NCI-H774 (cell line): ENCODE results near the gene SNCA.

ENCODE experiments used
- DNase-seq: peaks from one replicate; lab custom pipeline; 2025; lab: John Stamatoyannopoulos, UW

SNCA gene

GRCh38 chr4:89836897-89837384 lies at the start of gene SNCA:
Gene SNCA, minus strand, starts transcription at chr4:89837161. Its CDS starts 1,494 bp downstream, at chr4:89835667.
- peak; percentile 16 for DNase-seq

DNA sequence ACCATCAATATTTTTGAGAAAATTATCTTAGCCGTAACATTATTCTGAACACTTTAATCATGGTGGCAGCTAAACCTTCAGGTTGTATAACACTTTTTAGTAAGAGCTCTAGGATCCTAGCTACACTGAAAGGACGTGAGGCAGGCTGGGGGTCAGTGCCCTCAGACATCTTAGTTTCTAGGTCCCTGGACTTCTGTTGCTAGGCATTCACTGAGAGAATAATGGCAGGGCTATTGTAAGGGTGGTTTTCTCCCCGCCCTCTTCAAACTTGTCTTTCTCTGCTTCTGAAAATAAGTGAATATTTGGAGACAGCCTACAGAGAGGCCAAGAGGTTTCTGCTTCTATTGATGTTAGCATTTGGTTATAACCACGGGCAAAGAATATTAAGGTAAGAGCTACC lies 42.3 kb upstream of the SNCA start:
- no peak for DNase-seq

DNA sequence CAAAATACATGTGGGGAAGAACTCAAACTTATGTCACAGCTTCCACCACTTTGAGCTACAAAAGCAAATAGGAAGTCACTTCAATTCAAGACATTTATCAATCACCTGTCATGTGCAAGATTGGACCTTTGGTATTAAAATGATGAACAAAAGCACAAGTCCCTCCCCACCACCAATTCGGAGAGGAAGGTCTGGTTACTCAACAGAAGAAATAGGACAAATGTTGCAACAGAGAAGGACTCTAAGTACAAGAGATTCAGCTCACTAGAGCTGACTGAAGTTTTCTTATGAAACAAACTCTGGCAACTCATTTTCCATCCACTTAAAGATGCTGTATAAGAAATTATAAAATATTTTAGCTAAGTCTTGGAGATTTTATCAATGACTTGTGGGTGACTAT lies 41.6 kb upstream of the SNCA start:
- DNase-seq: no peak

DNA sequence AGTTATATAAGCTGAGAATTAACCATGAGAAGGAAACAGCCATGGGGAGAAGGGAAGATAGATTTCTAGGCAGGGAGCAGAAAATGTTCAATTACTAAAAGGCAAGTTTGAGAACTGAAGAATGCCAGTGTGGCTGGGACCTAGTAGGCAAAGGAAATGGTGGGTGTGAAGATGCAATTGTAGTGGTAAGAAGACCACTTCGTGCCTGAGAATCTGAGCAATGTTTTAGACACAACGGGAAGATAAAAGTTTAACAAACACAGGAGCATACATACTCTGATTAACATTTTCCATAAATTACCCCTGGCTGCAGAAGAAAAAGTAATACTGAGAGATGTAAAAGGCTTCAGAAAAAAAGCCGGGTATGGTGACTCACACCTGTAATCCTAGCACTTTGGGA lies 39.6 kb upstream of the SNCA start:
- no peak for DNase-seq

DNA sequence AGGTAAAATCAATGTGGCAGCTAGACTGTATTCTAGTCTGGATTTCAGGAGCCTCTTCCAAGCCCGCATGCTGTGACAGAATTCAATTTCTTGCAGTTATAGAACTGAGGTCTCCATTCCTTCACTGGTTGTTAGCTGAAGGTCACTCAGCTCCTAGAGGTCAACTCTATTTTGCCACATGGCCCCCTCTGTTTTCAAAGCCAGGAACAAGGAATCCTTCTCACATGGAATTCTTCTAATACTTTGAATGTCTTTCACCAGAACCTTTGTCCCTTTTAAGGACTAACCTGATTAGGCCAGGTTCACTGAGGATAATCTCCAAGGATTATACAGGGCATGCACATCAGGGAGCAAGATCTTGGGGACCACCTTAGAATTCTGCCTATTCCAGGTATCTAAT lies 34.2 kb upstream of the SNCA start:
- DNase-seq: no peak

DNA sequence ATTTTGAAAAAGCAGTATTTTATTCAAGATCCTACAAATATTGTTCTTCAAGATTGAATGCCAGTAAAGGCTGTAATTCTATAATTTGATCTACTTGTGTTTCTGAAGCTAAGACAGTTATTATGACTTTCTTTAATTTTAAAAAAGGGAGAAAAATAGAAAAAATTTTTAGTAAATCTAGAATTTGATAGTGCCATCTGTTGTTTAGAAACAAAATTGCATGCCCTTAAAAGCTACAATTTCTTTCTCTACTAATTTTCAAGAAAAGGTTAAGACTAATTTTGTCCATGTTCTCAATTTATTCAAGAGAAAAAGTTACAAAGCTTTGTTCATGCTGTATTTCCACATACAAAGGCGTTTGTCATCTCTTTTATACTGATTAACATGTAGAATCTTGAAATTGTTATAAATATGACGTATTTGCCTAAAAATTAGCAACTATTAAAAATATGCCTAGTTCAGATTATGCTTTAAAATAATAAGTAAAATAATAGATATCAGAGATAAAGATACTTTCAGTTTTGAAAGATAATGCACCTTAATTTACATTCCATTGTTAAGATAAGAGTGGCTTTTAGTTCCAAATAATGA lies 32.1 kb upstream of the SNCA start:
- DNase-seq: no peak

DNA sequence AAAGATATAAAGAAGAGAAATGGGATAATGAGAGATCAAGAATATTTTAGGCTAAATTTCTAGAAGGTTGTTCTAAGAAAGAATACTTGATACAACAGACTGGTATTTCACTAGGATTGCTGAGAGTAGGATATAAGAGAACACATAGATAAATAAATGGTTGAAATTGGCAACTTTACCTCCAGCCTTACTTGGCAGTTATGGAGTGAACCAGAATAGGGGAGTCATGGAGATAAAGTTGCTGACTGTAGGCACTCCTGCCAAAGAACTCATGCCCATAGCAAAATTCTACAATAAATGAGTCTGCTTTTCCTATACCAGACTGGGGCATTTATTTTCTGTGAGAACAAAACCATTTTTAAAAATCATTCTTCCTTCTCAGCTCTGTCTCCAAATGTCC lies 31.3 kb upstream of the SNCA start:
- DNase-seq: no peak

DNA sequence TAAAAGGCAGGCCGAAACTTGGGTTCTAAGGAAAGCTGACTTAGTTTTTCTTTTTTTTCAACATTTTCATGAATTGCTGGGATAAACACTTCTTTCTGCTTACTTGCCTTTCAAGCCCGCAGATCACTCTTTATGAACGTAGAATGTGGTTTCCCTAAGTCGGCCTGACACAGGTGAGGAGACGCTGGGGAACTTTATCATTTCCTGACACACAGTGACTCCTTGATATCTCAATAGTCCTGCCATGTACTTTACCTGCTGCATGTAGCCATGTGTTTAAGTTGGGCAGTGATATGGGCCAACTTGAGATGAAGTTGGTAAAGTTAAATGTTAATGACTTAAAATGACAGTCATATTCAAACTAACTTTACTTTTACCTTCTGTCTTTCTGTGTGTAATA lies 26.6 kb upstream of the SNCA start:
- no peak for DNase-seq

GRCh38 chr4:89860971-89861370 lies 24.0 kb upstream of the SNCA start:
- DNase-seq: no peak

GRCh38 chr4:89855236-89855635 lies 18.3 kb upstream of the SNCA start:
- DNase-seq: no peak

DNA sequence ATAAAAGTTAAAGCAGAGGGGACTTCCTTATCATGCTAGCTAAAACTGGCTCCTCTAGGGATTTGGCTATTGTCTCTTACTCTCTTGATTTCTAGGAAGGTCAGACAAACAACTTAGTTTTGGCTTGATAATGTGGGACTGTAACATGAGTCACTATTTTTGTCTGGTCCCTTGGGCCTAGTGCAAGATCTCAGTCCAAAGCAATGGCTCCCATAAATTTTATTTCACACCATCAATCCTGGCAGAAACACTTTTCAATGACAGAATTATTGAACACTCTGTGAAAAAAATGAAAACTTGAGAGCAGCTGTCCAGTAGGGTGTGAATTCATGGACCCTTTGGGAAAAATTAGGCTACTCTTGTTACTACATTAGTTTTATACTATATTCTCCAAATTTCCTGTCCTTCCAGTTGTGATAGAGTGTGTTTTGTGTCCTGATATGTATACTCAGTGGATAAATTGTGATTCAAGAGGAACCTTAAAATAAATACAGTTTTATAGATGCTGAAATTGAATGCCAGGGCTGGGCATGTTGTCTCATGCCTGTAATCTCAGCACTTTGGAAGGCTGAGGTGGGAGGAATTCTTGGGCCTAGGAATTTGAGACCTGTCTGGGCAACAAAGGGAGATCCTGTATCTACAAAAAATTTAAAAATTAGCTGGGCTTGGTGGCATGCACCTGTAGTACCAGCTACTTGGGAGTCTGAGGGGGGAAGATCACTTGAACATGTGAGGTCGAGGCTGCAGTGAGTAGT lies 10.8 kb upstream of the SNCA start:
- DNase-seq: no peak

DNA sequence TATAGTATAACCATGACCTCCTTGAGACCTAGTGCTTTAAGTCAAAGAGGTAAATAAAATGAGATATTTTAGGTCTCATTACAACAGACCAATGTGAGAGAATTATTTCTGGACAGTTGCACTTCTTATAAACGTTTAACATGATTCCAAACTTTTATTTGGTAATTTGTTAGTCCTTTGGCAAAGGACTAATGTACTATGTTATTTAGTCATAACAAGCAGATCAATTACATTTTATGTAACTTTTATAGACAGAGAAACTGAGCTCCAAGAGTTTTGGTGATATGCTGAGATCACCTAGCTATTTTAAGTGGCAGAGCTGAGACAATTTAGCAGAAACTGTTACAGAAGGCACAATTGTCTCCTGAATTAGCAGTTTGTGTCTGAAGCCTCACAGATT lies 2.6 kb upstream of the SNCA start:
- no peak for DNase-seq

GRCh38 chr4:89837993-89838390 lies 1.0 kb upstream of the SNCA start:
- DNase-seq: no peak

- DNase-seq: no peak
Observed at GRCh38 chr4:89837385-89837992, 528 bp upstream of the SNCA start.

DNA sequence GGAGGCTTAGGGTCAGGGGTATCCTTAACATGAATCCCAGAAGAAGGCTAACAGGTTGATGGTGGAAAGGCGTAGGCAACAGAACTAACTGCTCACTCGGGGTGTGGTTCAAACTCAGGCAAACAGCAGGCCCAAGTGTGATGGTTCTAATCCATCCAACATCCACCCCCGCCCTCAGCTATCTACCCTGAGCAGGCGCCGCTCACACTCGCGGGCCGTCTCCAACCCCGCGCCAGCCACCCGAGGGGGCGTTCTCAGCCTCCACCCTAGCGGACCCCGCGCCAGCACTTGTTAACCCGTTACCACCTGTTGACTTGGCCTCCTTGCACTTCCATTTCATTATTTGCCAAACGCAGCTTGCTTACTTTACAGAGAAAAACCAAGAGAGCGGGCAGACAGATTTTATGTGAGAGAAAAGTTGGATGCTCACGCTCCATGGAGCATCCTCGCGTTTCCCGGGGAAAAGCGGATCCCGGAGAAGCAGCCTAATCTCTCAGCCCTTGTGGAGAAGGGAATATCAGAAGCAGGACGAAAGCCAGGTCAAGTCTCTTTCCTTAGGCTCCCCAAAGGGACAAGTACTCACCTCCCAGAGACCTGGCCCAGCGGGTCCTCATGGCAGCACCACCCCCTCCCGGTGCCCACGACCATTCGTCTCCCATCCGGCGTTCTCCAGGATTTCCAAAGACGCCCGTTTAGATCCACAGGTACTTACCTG lies 773 bp downstream of the SNCA start:
- DNase-seq: no peak

DNA sequence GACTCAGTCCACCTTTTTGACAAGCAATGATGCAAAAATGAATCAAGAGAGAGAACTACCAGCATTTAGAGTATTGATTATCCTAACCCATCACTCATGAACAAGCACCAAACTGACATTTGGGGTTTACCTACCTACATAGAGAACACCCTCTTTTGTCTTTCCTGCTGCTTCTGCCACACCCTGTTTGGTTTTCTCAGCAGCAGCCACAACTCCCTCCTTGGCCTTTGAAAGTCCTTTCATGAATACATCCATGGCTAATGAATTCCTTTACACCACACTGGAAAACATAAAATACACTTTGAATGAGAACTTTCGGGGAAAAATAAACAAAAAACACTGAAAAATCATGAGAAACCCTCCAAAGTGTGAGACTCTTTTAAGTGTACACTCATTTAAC lies 1.5 kb downstream of the SNCA start:
- no peak for DNase-seq

- no peak for DNase-seq
Observed at GRCh38 chr4:89834486-89835209, 2.3 kb downstream of the SNCA start.

DNA sequence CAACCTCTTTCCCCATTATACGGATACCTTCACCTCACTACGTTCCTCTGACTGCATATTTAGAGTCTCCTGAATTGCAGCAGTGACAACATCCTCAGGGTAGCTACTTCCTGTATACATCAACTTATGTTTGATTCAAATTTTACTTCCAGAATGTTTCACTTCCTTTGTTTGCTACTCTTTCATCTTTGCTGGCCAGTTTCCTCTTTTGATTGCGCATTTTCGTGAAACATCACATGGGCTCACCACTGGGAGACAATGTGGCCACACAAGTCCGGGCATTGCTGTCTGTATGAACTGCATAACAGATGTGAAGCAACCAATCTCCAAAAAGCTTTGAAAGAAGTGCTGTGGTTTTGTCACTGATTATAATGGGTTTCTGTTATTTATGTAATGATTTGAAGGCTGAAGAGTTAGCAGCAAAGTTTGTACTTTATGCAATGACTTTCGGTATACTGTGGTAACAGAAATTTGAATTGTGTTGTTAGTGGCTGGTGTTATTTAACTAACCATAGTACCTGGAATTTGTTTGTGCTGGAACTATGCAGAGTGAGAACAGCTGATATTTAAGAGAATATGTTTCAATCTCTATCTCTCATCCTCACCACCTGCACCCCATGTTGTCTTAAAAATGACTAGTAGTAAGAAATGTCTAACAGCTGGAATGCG lies 7.4 kb downstream of the SNCA start:
- DNase-seq: no peak

GRCh38 chr4:89823416-89823815 lies 13.5 kb downstream of the SNCA start:
- DNase-seq: no peak

- DNase-seq: no peak
Observed at GRCh38 chr4:89821612-89822011, 15.3 kb downstream of the SNCA start.

- no peak for DNase-seq
Observed at GRCh38 chr4:89820010-89820409, 17.0 kb downstream of the SNCA start.

DNA sequence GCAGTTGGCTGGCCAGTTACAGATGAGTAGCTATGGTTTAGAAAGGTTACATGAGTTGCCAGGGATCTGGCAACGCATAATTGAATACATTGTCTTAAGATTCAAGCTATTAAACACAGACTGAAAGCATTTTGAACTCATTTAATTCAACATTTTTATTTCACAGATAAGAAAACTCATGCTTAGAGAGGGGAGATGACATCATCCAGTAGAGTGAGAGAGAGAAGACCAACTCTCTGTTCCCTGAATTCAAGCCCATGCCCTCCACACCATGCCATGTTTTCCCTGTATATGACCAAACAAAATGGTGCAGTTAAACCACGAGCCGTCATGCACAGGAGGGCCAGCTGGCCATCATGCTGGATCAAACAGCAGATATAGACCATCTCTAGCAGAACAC lies 22.6 kb downstream of the SNCA start:
- no peak for DNase-seq
